NT2/D1 (cell line): ENCODE results near the gene PTPN1.

Experiments
- DNase-seq: peaks from one replicate; pipeline ENCODE4 v3.0.0-alpha.2; 2011; ENCODE audit warnings: low read depth, low spot score
- H3K27me3 ChIP-seq: 2 replicates; pipeline ENCODE4 v1.6.0; 2011; ENCODE audit warnings: mild to moderate bottlenecking; ENCODE audit not compliant: insufficient read length, insufficient read depth
- H3K36me3 ChIP-seq: 2 replicates; pipeline ENCODE4 v1.6.1; 2011; ENCODE audit warnings: mild to moderate bottlenecking, low read length, mixed read lengths; ENCODE audit not compliant: insufficient read depth, insufficient read length
- H3K4me1 ChIP-seq: 2 replicates; pipeline ENCODE4 v1.5.1; 2011; ENCODE audit not compliant: insufficient read depth, insufficient read length
- H3K4me3 ChIP-seq: 2 replicates; pipeline ENCODE4 v1.5.1; 2011; ENCODE audit warnings: low read depth; ENCODE audit not compliant: insufficient read length
- H3K9ac ChIP-seq: 2 replicates; pipeline ENCODE4 v1.6.0; 2011; ENCODE audit warnings: low read depth; ENCODE audit not compliant: insufficient read length
- H3K9me3 ChIP-seq: 2 replicates; pipeline ENCODE4 v1.5.1; 2011; ENCODE audit warnings: mild to moderate bottlenecking, low read length; ENCODE audit not compliant: insufficient read depth
- SUZ12 ChIP-seq: IDR thresholded peaks from 2 replicates; pipeline ENCODE4 v1.6.1; 2011; ENCODE audit not compliant: insufficient read length, insufficient read depth; ENCODE audit errors: extremely low read depth
- YY1 ChIP-seq: IDR thresholded peaks from 2 replicates; pipeline ENCODE4 v1.6.1; 2011; ENCODE audit not compliant: insufficient read length, insufficient read depth
- ZNF274 ChIP-seq: IDR thresholded peaks from 2 replicates; pipeline ENCODE4 v1.6.1; 2011; ENCODE audit warnings: mild to moderate bottlenecking, low read depth, low read length

Gene PTPN1

GRCh38 chr20:50540620-50541605 lies 30.7 kb downstream of the PTPN1 start:
- H3K4me3 ChIP-seq = no peak overlapping the region
- DNase-seq = no peak
- H3K4me1 ChIP-seq = peaks cover 3% of the 10 kb centered on the region
- no peaks in the 10 kb centered on the region for H3K27me3 ChIP-seq
- TF ChIP-seq SUZ12 (no peak), YY1 (no peak), ZNF274 (no peak)
- no peak overlapping the region for H3K9ac ChIP-seq
- no peaks in the 10 kb centered on the region for H3K9me3 ChIP-seq
- H3K36me3 ChIP-seq = no peaks in the 10 kb centered on the region

- peaks cover 1% of the 10 kb centered on the region for H3K36me3 ChIP-seq
- DNase-seq = no peak
- no peak overlapping the region for H3K9ac ChIP-seq
- no peaks in the 10 kb centered on the region for H3K27me3 ChIP-seq
- TF ChIP-seq YY1 = no peak
- TF ChIP-seq ZNF274 = no peak
- no peak for TF ChIP-seq SUZ12
- H3K4me1 ChIP-seq = peaks cover 3% of the 10 kb centered on the region
- no peaks in the 10 kb centered on the region for H3K9me3 ChIP-seq
- no peak overlapping the region for H3K4me3 ChIP-seq
Observed at GRCh38 chr20:50541606-50542041, 31.4 kb downstream of the PTPN1 start.

DNA sequence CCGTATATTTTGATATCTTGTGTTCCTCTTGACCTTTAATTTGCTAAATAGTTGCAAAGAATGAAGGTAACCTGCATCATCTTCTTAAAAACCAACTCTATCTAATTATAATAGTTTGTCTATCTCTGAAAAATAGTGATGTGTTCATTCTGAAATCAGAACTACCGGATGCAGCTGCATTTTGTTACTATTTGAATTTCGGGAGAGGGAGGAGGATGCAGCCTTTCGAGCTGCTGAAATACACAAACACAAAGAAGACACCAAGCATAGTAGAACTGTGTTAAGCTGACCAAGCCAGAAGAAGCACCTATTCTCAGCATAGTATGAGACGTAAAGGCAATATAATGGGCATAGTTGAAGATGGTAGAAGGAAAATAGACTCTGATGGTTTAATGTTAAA lies 33.1 kb downstream of the PTPN1 start:
- TF ChIP-seq SUZ12 (no peak), ZNF274 (no peak)

DNA sequence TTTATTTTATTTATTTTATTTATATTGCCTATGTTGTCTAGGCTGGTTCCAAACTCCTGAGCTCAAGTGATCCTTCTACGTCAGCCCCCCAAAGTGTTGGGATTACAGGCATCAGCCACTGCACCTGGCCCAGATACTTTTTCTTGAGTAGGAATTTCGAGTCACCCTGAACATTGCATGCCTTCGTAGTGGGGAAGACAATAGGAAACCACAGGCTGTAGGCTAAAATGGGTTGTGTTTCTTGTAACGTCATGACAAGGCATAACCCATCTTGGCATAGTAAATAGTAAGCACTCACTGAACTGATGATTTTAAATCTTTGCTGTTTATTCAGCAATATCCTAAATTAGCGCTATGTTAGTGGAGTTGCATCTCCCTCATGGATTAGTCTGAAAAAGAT lies 34.9 kb downstream of the PTPN1 start:
- H3K36me3 ChIP-seq = peaks cover 16% of the 10 kb centered on the region
- TF ChIP-seq SUZ12 (no peak), YY1 (no peak), ZNF274 (no peak)
- DNase-seq = no peak
- H3K4me1 ChIP-seq = peaks cover 3% of the 10 kb centered on the region
- H3K9me3 ChIP-seq = no peaks in the 10 kb centered on the region
- no peaks in the 10 kb centered on the region for H3K27me3 ChIP-seq
- no peak overlapping the region for H3K9ac ChIP-seq
- H3K4me3 ChIP-seq = no peak overlapping the region

More for the DNA sequence above, 33.1 kb downstream of the PTPN1 start:
- Histone ChIP-seq H3K9me3 (no peaks in the 10 kb centered on the region), H3K4me1 (peaks cover 3% of the 10 kb centered on the region), H3K27me3 (no peaks in the 10 kb centered on the region), H3K4me3 (no peak overlapping the region), H3K9ac (no peak overlapping the region), H3K36me3 (peaks cover 8% of the 10 kb centered on the region)
- DNase-seq = no peak

GRCh38 chr20:50546729-50547314 lies 36.6 kb downstream of the PTPN1 start:
- no peak for TF ChIP-seq ZNF274
- no peak for TF ChIP-seq YY1
- TF ChIP-seq SUZ12 = no peak
- Histone ChIP-seq H3K4me1 (no peaks in the 10 kb centered on the region), H3K36me3 (peaks cover 16% of the 10 kb centered on the region), H3K4me3 (no peak overlapping the region), H3K27me3 (no peaks in the 10 kb centered on the region), H3K9ac (no peak overlapping the region), H3K9me3 (no peaks in the 10 kb centered on the region)
- DNase-seq = no peak

GRCh38 chr20:50547964-50548363 lies 37.8 kb downstream of the PTPN1 start:
- Histone ChIP-seq H3K4me3 (no peak overlapping the region), H3K36me3 (peaks cover 16% of the 10 kb centered on the region), H3K9me3 (no peaks in the 10 kb centered on the region), H3K4me1 (no peaks in the 10 kb centered on the region), H3K9ac (no peak overlapping the region), H3K27me3 (no peaks in the 10 kb centered on the region)
- TF ChIP-seq YY1 = no peak
- TF ChIP-seq SUZ12 = no peak
- no peak for TF ChIP-seq ZNF274
- no peak for DNase-seq

GRCh38 chr20:50548396-50548795 lies 38.2 kb downstream of the PTPN1 start:
- peaks cover 16% of the 10 kb centered on the region for H3K36me3 ChIP-seq
- no peaks in the 10 kb centered on the region for H3K27me3 ChIP-seq
- TF ChIP-seq ZNF274 (no peak), SUZ12 (no peak), YY1 (no peak)
- no peaks in the 10 kb centered on the region for H3K4me1 ChIP-seq
- H3K4me3 ChIP-seq = no peak overlapping the region
- no peaks in the 10 kb centered on the region for H3K9me3 ChIP-seq
- no peak for DNase-seq
- no peak overlapping the region for H3K9ac ChIP-seq
